HUES48 (cell line): Measurements from ENCODE around the gene EFL1.
"Not testable (repeated sequence)": the region's sequence is repeated elsewhere in the genome, so short reads cannot be mapped to it uniquely, and the experiment has no call there.

Experiments used
- H3K27ac ChIP-seq: one replicate; pipeline ENCODE4 v1.7.0; 2013; ENCODE audit warnings: low read depth, low read length, inconsistent platforms
- H3K27me3 ChIP-seq: 2 replicates; pipeline ENCODE4 v1.6.1; 2013; ENCODE audit warnings: mild to moderate bottlenecking, low read length; ENCODE audit not compliant: control insufficient read depth, insufficient read depth
- H3K36me3 ChIP-seq: 2 replicates; pipeline ENCODE4 v1.6.1; 2013; ENCODE audit warnings: low read length; ENCODE audit not compliant: control insufficient read depth, insufficient read depth
- H3K4me1 ChIP-seq: 2 replicates; pipeline ENCODE4 v1.6.1; 2013; ENCODE audit warnings: mild to moderate bottlenecking, low read length; ENCODE audit not compliant: control insufficient read depth, insufficient read depth
- H3K4me3 ChIP-seq: 2 replicates; pipeline ENCODE4 v1.5.1; 2013; ENCODE audit warnings: mild to moderate bottlenecking, low read depth, low read length
- H3K9ac ChIP-seq: 2 replicates; pipeline ENCODE4 v1.6.1; 2013; ENCODE audit warnings: mild to moderate bottlenecking, low read depth, low read length, moderate library complexity
- H3K9me3 ChIP-seq: 2 replicates; pipeline ENCODE4 v1.6.1; 2013; ENCODE audit warnings: low read length; ENCODE audit not compliant: control insufficient read depth, insufficient read depth

The EFL1 gene

GRCh38 chr15:82237944-82238534 is 24.5 kb downstream of the EFL1 start:
- not testable (repeated sequence) for H3K4me3 ChIP-seq, H3K4me1 ChIP-seq, H3K9me3 ChIP-seq, H3K27ac ChIP-seq, H3K9ac ChIP-seq, H3K27me3 ChIP-seq
- H3K36me3 ChIP-seq, result peaks cover 39% of the 10 kb centered on the region

GRCh38 chr15:82231842-82232241 is 30.7 kb downstream of the EFL1 start:
- Histone ChIP-seq H3K27me3 (no peaks in the 10 kb centered on the region), H3K4me3 (no peak overlapping the region), H3K4me1 (no peaks in the 10 kb centered on the region), H3K27ac (no peak overlapping the region), H3K9me3 (no peaks in the 10 kb centered on the region), H3K9ac (no peak overlapping the region), H3K36me3 (peaks cover 37% of the 10 kb centered on the region)

- Histone ChIP-seq H3K27me3 (no peaks in the 10 kb centered on the region), H3K27ac (no peak overlapping the region), H3K9me3 (no peaks in the 10 kb centered on the region), H3K9ac (no peak overlapping the region), H3K4me1 (no peaks in the 10 kb centered on the region), H3K4me3 (no peak overlapping the region), H3K36me3 (peaks cover 42% of the 10 kb centered on the region)
These were observed 31.3 kb downstream of the EFL1 start for GRCh38 chr15:82231233-82231632.

- Histone ChIP-seq H3K27me3 (no peaks in the 10 kb centered on the region), H3K9me3 (no peaks in the 10 kb centered on the region), H3K27ac (no peak overlapping the region), H3K4me1 (no peaks in the 10 kb centered on the region), H3K36me3 (peaks cover 39% of the 10 kb centered on the region), H3K4me3 (no peak overlapping the region), H3K9ac (no peak overlapping the region)
These were observed 33.8 kb downstream of the EFL1 start for GRCh38 chr15:82228750-82229149.

GRCh38 chr15:82221535-82221934 is 41.0 kb downstream of the EFL1 start:
- not testable (repeated sequence) for H3K27me3 ChIP-seq, H3K27ac ChIP-seq, H3K4me3 ChIP-seq, H3K9me3 ChIP-seq, H3K9ac ChIP-seq, H3K4me1 ChIP-seq
- peaks cover 22% of the 10 kb centered on the region for H3K36me3 ChIP-seq

- H3K27ac ChIP-seq, H3K9me3 ChIP-seq, H3K4me1 ChIP-seq, H3K4me3 ChIP-seq, H3K9ac ChIP-seq, H3K27me3 ChIP-seq: not testable (repeated sequence)
- peaks cover 24% of the 10 kb centered on the region for H3K36me3 ChIP-seq
These were observed 46.4 kb downstream of the EFL1 start for GRCh38 chr15:82216092-82216491.

GRCh38 chr15:82212201-82212600 is 50.3 kb downstream of the EFL1 start:
- not testable (repeated sequence) for H3K4me1 ChIP-seq, H3K27me3 ChIP-seq, H3K4me3 ChIP-seq, H3K9me3 ChIP-seq, H3K9ac ChIP-seq, H3K36me3 ChIP-seq, H3K27ac ChIP-seq

GRCh38 chr15:82210066-82210597 is 52.4 kb downstream of the EFL1 start:
- not testable (repeated sequence) for H3K4me3 ChIP-seq, H3K27ac ChIP-seq, H3K36me3 ChIP-seq, H3K4me1 ChIP-seq, H3K9me3 ChIP-seq, H3K27me3 ChIP-seq, H3K9ac ChIP-seq

- H3K9ac ChIP-seq, H3K36me3 ChIP-seq, H3K4me1 ChIP-seq: not testable (repeated sequence)
These were observed 58.0 kb downstream of the EFL1 start for GRCh38 chr15:82204575-82204974.

GRCh38 chr15:82197733-82198594 is 64.6 kb downstream of the EFL1 start:
- H3K27ac ChIP-seq, result no peak overlapping the region
- no peaks in the 10 kb centered on the region for H3K9me3 ChIP-seq
- no peak overlapping the region for H3K9ac ChIP-seq
- H3K4me1 ChIP-seq, result no peaks in the 10 kb centered on the region
- no peaks in the 10 kb centered on the region for H3K36me3 ChIP-seq
- no peaks in the 10 kb centered on the region for H3K27me3 ChIP-seq
- no peak overlapping the region for H3K4me3 ChIP-seq

More at GRCh38 chr15:82204575-82204974, 58.0 kb downstream of the EFL1 start:
- not testable (repeated sequence) for H3K4me3 ChIP-seq, H3K9me3 ChIP-seq, H3K27me3 ChIP-seq, H3K27ac ChIP-seq

- Histone ChIP-seq H3K9me3 (no peaks in the 10 kb centered on the region), H3K36me3 (no peaks in the 10 kb centered on the region), H3K4me1 (no peaks in the 10 kb centered on the region), H3K9ac (no peak overlapping the region), H3K4me3 (no peak overlapping the region), H3K27me3 (no peaks in the 10 kb centered on the region), H3K27ac (no peak overlapping the region)
These were observed 66.2 kb downstream of the EFL1 start for GRCh38 chr15:82196353-82196752.
